Measurements from ENCODE around the gene RASSF8.
"Not testable (repeated sequence)": the region's sequence is repeated elsewhere in the genome, so short reads cannot be mapped to it uniquely, and the experiment has no call there.

The RASSF8 gene

DNA sequence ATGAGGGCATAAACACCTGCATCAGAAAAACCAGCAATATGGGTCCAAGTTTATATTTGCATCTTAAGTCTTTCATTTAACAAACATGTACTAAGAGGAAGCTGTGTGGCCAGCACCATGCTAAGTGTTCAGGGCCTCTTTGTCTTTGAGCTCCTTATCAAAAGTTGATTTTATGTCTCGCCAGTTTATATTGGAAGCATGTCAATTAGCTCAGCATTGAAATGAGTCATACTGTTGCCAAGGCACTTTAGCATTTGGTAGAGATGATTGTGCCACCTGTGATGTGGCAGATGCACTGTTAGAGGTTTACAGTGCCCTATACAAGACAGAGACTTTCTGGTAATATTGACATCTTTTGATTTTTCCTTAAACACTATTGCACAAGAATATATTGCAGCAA lies 97.9 kb downstream of the RASSF8 start:
- no peaks in the 10 kb centered on the region for H3K27me3 ChIP-seq (replicated peaks)
- no peaks in the 10 kb centered on the region for H3K36me3 ChIP-seq (replicated peaks)
- H3K27ac ChIP-seq: no peak overlapping the region
- DNase-seq: peak; percentile 53
- no peak overlapping the region for H3K4me3 ChIP-seq (ENCODE audit: low read depth, low read length)
- TF ChIP-seq, protein P1, sequence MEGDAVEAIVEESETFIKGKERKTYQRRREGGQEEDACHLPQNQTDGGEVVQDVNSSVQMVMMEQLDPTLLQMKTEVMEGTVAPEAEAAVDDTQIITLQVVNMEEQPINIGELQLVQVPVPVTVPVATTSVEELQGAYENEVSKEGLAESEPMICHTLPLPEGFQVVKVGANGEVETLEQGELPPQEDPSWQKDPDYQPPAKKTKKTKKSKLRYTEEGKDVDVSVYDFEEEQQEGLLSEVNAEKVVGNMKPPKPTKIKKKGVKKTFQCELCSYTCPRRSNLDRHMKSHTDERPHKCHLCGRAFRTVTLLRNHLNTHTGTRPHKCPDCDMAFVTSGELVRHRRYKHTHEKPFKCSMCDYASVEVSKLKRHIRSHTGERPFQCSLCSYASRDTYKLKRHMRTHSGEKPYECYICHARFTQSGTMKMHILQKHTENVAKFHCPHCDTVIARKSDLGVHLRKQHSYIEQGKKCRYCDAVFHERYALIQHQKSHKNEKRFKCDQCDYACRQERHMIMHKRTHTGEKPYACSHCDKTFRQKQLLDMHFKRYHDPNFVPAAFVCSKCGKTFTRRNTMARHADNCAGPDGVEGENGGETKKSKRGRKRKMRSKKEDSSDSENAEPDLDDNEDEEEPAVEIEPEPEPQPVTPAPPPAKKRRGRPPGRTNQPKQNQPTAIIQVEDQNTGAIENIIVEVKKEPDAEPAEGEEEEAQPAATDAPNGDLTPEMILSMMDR (IDR thresholded peaks at IDR 0.05; ENCODE audit: low read depth, low read length, missing control alignments): no peak
- in situ Hi-C loops (cut with HindIII; ENCODE audit: low pct_ligation_motif_present, low sequenced_read_pairs): no loop called here

DNA sequence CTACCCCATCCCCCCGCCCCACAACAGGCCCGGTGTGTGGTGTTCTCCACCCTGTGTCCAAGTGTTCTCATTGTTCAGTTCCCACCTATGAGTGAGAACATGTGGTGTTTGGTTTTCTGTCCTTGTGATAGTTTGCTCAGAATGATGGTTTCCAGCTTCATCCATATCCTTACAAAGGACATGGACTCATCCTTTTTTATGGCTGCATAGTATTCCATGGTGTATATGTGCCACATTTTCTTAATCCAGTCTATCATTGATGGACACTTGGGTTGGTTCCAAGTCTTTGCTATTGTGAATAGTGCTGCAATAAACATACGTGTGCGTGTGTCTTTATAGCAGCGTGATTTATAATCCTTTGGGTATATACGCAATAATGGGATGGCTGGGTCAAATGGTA lies 98.8 kb downstream of the RASSF8 start:
- H3K27ac ChIP-seq; H3K36me3 ChIP-seq (replicated peaks); in situ Hi-C loops (cut with HindIII; ENCODE audit: low pct_ligation_motif_present, low sequenced_read_pairs); DNase-seq; H3K4me3 ChIP-seq (ENCODE audit: low read depth, low read length); H3K27me3 ChIP-seq (replicated peaks): not testable (repeated sequence)

DNA sequence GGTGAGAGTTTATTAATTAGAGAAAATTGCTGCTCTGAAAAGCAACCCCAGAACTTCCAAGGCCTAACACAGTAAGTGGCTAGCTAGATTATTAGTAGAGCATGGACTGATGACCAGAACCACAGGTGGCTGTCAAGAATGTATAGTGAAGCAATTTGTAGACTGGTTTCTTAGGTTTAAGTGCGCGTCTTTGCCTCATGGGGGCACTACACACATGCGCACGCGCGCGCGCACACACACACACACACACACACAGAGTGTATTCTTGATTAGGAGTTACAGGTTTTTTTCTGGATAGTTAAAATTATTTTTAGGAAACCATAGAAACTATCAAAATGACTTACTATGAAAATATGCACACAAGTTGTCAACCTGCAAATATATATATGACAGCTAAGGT lies 99.8 kb downstream of the RASSF8 start:
- Histone ChIP-seq H3K4me3 (ENCODE audit: low read depth, low read length) (no peak overlapping the region), H3K27me3 (replicated peaks) (no peaks in the 10 kb centered on the region), H3K36me3 (replicated peaks) (no peaks in the 10 kb centered on the region), H3K27ac (no peak overlapping the region)
- TF ChIP-seq, protein P1 (IDR thresholded peaks at IDR 0.05; ENCODE audit: low read depth, low read length, missing control alignments): peak; percentile 27
- DNase-seq: no peak
- in situ Hi-C loops (cut with HindIII; ENCODE audit: low pct_ligation_motif_present, low sequenced_read_pairs): no loop called here

DNA sequence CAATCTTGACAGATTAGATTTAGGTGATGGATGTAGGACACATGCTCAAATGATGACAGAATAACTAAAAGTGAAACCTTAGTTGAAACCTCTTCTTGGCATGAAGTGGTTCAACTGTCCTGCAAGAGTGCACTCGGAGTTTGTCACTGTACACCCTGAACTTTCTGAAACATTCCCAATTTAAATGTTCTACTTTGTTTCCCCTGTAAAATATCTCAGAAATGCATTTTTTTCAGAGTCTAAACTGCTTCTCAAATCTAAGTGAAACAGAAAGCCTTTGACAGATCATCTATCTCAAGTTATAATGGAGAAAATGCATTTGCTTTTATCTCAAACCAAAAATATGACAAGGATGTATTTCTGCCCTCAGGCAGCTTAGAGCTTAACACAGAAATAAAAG lies 100.3 kb downstream of the RASSF8 start:
- no peak for DNase-seq
- Histone ChIP-seq H3K27me3 (replicated peaks) (no peaks in the 10 kb centered on the region), H3K27ac (no peak overlapping the region), H3K36me3 (replicated peaks) (no peaks in the 10 kb centered on the region), H3K4me3 (ENCODE audit: low read depth, low read length) (no peak overlapping the region)
- TF ChIP-seq, protein P1 (IDR thresholded peaks at IDR 0.05; ENCODE audit: low read depth, low read length, missing control alignments): no peak
- in situ Hi-C loops (cut with HindIII; ENCODE audit: low pct_ligation_motif_present, low sequenced_read_pairs): no loop called here

DNA sequence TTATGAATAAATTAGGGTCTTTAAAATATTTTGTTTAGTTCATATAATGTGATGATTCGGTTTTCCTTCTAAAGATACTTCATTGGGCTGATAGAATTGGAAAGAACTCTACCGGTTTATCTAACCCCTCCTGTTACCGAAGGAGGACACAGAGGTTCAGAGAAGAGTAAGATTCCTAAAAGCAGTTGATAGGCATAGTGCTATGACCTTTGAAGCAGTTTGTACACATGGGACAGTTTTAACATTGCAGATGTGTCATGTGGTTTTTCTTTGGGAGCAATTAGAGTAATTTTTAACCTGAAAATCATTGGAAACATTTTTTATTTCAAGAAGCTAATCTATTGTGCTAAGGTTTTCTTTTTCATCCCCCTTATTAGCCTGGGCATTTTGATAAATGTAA lies 103.5 kb downstream of the RASSF8 start:
- TF ChIP-seq, protein P1 (IDR thresholded peaks at IDR 0.05; ENCODE audit: low read depth, low read length, missing control alignments): no peak
- in situ Hi-C loops (cut with HindIII; ENCODE audit: low pct_ligation_motif_present, low sequenced_read_pairs): no loop called here
- no peaks in the 10 kb centered on the region for H3K36me3 ChIP-seq (replicated peaks)

DNA sequence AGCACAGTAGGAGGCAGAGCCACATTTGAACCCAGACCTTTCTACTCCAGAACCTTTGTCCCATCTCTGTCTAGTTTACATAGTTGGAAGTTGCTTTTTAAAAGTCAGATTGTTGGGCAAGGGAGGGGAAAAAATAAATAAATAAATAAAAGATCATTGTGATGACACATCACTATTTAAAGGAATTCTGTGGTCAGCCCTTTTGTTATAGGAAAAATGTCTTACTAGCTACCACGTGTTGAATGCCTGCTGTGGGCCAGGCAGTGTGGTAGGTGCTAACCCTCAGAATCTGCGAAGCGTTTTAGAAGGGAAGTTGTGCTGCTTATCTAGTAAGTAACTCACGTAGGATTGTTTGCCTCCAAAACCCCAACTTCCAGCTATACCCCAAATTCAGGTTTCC lies 104.1 kb downstream of the RASSF8 start:
- no peak overlapping the region for H3K27ac ChIP-seq
- TF ChIP-seq, protein P1 (IDR thresholded peaks at IDR 0.05; ENCODE audit: low read depth, low read length, missing control alignments): no peak
- H3K27me3 ChIP-seq (replicated peaks): no peaks in the 10 kb centered on the region
- H3K36me3 ChIP-seq (replicated peaks): no peaks in the 10 kb centered on the region
- in situ Hi-C loops (cut with HindIII; ENCODE audit: low pct_ligation_motif_present, low sequenced_read_pairs): no loop called here
- peak; percentile 53 for DNase-seq
- no peak overlapping the region for H3K4me3 ChIP-seq (ENCODE audit: low read depth, low read length)

More for the DNA sequence above, 103.5 kb downstream of the RASSF8 start:
- no peak overlapping the region for H3K27ac ChIP-seq
- no peak overlapping the region for H3K4me3 ChIP-seq (ENCODE audit: low read depth, low read length)
- DNase-seq: no peak
- H3K27me3 ChIP-seq (replicated peaks): no peaks in the 10 kb centered on the region

Measured in brain microvascular endothelial cell (primary cell).